Erythroblast (primary cell): ENCODE measurements around the gene SMIM20.

Experiments
- GATA1 ChIP-seq: IDR thresholded peaks from 2 replicates; pipeline ENCODE4 v1.6.1; 2011; ENCODE audit warnings: low read depth, mild to moderate bottlenecking, control low read depth, low read length, moderate library complexity
- POLR2A ChIP-seq: IDR thresholded peaks from 2 replicates; pipeline ENCODE4 v1.6.1; 2011; ENCODE audit warnings: mild to moderate bottlenecking, low read length

GRCh38 chr4:25879587-25879986 lies 34.4 kb upstream of the SMIM20 start:
- TF ChIP-seq POLR2A (no peak), GATA1 (no peak)
